NCI-H128 (cell line): ENCODE results near the gene FGG.

ENCODE experiments used
- DNase-seq: peaks from one replicate; lab custom pipeline; 2025; ENCODE audit not compliant: unreplicated experiment; lab: John Stamatoyannopoulos, UW

The FGG gene

DNA sequence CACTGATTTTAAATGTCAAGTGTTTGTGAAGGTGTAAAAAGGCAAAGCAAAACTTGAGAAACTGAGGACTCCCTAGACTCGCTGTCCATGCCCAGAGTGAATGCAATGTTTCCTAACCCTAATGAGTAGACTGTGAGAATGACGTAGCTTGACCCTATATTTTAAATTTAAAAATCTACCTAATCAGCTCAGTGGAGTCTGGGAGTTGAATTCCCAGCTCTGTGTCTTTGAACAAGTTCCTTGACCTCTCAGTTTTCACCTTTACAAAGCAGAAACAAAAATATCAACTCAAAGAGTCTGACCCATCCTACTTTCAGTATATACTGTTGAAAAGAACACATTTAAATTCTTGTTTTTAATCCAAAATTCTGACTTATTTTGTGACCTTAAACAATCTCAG, 24.3 kb downstream of the FGG start:
- DNase-seq: no peak

DNA sequence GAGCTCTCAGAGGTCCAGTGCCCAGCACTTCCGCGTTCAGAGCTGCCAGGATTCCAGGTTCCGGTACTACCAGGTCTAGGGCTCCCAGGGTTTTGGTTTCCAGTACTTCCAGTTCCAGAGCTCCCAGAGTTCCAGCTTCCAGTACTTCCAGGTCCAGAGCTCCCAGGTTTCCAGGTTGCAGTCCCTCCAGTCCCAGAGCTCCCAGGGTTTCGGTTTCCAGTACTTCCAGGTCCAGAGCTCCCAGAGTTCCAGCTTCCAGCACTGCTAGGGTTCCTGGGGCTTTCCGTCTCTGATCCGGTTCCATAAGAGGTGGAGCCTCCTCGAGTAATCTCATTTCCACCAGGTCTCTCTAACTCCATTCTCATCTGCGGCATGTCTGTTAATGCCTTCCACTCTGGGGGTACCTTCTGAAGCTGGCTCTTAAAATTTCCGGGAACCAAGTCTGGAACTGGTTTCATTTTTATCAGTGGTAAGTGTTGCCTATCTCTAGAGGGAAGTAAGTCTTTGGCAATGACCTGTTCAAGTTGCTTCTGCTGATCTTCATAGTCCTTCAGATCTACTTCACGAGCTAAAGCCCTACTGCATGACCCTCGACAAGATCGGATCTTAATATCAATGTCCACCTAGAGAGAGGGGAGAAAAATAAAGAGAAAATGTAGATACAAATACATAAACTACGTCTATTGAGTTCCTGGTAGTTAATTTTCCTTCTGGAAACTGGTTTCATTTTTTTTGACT, 26.0 kb downstream of the FGG start:
- DNase-seq: no peak

DNA sequence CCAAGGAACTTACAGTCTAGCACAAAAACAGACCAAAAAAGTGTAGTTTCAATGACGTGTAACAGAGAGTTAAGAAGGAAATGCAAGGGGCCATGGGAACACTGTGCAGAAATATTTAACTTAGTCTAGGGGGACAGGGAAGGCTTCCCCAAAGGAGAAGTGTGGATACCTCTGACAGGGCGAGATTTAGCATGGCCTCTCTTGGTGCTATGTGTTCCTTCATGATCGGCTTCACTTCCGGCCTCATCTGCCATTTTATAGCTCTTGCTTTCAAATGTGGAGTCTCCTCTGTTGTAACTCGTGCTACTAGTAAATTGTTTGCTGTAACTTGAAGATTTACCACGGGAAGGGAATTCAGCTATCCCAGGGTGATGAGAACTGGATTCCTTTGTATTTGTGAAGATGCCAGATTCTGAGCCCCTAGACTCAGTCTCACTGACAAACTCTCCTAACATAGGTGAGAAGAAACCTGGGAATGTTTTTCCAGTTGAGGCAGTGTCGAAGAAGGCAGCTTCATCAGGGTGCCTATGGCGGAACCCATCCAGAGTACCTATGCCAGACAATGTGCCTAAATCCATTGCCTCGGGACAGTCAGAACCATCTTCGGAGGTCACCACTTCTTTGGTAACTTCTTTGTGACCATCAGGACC, 27.0 kb downstream of the FGG start:
- no peak for DNase-seq

DNA sequence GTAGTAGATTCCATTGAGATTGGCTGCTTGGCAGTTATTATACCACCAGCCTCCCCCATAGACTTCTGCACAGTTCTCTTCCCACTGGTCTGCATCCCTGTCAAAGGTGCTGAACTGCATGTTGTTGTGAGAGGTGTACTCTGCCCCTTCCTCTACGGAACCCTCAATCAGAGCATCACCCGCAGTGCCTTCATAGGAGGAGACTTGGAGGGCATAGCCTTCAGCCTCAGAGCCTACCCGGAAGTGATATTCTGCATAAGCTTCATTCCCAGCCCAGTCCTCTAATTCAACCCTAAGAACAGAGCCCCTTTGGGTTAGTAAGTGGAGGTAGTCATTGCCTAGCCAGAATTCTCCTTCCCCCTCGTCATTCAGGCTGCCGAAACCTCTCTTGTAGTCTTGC, 28.2 kb downstream of the FGG start:
- no peak for DNase-seq

DNA sequence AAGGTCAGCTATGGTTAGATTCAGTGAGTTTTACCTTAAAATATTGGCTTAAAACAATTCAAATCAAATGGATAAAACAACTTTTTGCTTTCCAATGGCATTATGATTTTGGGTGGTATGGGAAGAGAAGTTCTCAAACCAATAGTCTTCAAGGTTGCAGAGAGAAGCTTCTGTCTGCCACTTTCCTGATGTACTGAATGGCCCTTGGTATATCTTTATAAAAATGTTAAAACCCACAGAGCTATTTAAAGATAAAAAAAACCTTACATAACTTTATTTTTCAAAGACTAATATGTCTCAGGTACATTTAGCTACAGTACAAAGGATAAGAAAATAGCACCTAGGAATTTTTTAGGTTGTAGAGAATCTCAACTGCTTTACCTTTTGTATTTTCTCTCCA, 28.8 kb downstream of the FGG start:
- DNase-seq: no peak

DNA sequence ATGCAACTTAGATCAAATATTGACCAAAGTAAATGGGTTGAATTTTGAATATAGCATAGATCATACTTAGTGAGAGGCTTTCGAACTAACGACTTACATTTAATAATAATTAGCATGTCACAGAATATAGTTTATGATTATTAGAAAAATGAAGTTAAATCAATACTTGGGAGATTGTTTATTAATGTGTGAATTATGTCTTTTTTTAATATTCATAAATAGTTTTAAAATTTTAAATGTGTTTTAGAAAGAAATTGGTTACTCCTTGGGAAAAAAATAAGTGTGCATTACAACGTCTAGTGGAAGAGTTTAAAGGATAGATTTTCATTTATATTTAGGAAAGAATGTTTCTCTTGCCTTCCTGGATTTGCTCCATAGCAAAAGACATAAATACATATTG, 29.2 kb downstream of the FGG start:
- DNase-seq: no peak

DNA sequence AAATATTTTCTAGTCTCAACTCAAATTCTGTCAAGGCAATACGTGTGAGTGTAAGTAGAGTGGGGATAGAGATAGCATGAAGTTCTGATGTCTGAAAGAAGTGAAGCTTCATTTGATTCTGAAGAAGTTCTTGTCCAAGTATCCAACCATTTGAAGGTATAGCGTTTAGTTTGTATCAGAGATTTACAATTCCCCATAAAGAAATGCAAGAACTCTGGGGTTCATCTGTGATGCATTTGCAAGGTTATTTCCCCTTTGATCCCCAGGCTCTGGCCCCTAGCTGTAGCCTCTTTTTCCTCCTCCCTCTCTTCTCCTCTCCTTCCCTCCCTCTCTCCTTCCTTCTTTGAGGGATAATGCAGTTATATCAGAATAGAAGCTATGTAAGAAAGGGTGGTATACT, 29.7 kb downstream of the FGG start:
- DNase-seq: no peak

DNA sequence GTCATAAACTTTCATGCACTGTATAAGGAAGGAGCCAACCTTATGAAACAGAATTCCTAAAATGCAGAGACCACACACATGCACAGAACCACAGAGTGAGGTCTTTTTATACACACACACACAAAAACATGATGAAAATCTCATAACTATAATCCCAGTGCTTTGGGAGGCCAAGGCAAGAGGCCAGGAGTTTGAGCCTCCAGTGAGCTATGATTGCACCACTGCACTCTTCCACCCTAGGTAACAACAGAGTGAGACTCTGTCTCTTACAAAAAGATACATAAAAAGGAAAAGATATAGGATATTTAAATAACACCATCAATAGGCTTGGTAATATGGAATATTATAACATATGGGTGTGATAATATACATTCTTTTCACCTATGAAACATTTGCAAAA, 32.5 kb downstream of the FGG start:
- DNase-seq: no peak

DNA sequence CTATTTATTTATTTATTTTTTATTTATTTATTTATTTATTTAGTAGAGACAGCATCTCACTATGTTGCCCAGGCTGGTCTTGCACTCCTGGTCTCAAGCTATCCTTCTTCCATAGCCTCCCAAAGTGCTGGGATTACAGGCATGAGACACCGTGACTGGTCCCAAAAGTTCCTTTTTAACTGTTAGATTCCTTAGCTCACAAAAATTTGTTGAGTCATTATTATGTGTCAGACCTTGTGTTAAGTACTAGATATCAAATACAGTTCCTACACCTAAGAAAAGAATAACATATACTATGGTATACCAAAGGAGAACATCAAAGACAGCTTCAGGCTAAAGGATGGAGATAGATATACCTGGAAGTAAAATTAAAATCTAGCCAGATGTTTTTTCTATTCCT, 33.5 kb downstream of the FGG start:
- DNase-seq: no peak

DNA sequence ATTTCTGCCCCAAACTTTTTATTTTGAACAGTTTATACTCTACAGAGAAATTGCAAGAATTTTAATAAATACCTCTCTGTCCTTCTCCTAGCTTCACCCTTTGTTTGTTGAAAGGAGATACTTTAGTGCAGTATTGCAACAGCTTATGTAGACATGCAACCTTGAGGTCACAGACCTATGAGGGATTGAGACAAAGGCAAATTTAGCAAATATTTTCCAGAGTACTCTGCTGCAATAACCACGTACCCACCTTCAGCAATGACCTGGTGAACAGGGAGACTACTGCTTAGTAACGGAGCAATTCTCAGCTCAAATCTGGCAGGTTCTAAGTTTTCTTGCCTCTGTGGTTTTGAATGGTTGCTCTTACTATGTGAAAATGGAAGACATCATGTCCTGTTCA, 35.1 kb downstream of the FGG start:
- no peak for DNase-seq

DNA sequence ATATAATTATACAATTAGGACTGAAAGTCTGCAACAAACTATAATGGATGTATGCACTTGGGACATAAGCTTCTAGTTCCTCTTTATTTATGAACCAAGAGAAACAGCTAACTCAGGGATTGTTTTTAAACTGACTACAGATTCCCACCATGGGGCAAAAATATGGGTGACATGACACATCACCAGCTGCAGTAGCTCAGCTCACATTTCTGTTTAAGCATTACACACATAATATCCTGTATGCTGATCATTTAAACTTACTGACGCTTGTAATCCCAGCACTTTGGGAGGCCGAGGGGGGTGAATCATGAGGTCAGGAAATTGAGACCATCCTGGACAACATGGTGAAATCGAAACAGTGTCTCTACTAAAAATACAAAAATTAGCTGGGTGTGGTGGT, 38.1 kb downstream of the FGG start:
- no peak for DNase-seq

DNA sequence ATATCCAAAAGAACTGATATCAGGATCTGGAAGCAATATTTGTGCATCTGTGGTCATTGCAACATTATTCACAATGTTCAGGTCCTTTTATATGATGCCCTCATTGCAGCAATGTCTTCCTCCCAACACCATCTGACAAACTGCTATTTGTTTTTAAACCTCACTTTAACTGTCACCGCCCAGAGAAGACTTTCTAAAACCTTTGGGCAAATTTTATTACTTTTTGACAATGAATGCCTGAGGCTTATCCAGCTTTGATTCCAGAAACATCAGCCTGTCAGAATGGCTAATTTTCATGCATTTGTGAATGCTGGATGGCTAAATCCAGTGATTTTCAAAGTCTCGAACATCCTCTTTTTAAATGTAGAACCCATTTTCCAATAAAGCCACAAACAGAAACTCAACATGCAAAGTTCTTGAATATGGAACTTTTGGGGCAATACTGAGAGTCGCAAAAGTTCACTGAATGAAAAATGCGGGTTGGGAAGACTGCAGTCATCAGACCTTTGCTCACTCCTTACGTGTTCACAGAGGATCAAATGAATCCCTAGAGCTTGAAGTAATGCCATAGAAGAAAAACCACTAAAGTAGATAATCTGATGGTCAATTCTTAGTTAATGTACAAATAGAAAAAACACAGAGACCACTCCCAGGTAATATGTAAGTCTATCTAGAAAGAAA, 39.1 kb downstream of the FGG start:
- DNase-seq: no peak

DNA sequence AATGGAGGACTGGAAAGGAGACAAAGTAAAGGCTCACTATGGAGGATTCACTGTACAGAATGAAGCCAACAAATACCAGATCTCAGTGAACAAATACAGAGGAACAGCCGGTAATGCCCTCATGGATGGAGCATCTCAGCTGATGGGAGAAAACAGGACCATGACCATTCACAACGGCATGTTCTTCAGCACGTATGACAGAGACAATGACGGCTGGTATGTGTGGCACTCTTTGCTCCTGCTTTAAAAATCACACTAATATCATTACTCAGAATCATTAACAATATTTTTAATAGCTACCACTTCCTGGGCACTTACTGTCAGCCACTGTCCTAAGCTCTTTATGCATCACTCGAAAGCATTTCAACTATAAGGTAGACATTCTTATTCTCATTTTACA, 42.9 kb downstream of the FGG start:
- DNase-seq: no peak

DNA sequence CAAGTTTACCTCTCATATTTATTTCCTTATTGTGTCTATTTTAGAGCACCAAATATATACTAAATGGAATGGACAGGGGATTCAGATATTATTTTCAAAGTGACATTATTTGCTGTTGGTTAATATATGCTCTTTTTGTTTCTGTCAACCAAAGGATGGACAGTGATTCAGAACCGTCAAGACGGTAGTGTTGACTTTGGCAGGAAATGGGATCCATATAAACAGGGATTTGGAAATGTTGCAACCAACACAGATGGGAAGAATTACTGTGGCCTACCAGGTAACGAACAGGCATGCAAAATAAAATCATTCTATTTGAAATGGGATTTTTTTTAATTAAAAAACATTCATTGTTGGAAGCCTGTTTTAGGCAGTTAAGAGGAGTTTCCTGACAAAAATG, 43.4 kb downstream of the FGG start:
- no peak for DNase-seq

DNA sequence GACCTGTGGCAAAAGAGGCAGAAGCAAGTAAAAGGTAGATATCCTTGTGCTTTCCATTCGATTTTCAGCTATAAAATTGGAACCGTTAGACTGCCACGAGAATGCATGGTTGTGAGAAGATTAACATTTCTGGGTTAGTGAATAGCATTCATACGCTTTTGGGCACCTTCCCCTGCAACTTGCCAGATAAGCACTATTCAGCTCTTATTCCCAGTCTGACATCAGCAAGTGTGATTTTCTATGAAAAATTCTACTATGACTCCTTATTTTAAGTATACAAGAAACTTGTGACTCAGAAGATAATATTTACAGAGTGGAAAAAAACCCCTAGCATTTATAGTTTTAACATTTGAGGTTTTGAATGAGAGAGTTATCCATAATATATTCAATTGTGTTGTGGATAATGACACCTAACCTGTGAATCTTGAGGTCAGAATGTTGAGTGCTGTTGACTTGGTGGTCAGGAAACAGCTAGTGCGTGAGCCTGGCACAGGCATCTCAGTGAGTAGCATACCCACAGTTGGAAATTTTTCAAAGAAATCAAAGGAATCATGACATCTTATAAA, 45.7 kb downstream of the FGG start:
- DNase-seq: no peak

DNA sequence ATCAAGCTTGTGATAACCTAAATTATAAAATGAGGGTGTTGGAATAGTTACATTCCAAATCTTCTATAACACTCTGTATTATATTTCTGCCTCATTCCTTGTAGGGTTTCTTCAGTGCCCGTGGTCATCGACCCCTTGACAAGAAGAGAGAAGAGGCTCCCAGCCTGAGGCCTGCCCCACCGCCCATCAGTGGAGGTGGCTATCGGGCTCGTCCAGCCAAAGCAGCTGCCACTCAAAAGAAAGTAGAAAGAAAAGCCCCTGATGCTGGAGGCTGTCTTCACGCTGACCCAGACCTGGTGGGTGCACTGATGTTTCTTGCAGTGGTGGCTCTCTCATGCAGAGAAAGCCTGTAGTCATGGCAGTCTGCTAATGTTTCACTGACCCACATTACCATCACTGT, 46.8 kb downstream of the FGG start:
- DNase-seq: no peak

DNA sequence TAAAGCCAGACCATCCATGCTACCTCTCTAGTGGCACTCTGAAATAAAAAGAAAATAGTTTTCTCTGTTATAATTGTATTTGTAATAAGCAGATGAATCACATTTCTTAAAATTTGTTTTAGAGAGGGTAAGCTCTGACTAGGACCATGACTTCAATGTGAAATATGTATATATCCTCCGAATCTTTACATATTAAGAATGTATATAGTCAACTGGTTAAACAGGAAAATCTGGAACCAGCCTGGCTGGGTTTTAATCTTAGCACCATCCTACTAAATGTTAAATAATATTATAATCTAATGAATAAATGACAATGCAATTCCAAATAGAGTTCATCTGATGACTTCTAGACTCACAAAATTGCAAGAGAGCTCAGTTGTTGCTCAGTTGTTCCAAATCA, 48.1 kb downstream of the FGG start:
- no peak for DNase-seq

DNA sequence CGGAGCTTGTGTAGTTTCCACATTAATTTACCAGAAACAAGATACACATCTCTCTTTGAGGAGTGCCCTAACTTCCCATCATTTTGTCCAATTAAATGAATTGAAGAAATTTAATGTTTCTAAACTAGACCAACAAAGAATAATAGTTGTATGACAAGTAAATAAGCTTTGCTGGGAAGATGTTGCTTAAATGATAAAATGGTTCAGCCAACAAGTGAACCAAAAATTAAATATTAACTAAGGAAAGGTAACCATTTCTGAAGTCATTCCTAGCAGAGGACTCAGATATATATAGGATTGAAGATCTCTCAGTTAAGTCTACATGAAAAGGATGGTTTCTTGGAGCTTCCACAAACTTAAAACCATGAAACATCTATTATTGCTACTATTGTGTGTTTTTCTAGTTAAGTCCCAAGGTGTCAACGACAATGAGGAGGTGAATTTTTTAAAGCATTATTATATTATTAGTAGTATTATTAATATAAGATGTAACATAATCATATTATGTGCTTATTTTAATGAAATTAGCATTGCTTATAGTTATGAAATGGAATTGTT, 49.7 kb downstream of the FGG start, which contains the start of gene FGB:
Gene FGB (plus strand): TSS at position 315 of the 558 bp plus-strand sequence. CDS start 8 bp downstream, at position 323.
- DNase-seq: no peak

DNA sequence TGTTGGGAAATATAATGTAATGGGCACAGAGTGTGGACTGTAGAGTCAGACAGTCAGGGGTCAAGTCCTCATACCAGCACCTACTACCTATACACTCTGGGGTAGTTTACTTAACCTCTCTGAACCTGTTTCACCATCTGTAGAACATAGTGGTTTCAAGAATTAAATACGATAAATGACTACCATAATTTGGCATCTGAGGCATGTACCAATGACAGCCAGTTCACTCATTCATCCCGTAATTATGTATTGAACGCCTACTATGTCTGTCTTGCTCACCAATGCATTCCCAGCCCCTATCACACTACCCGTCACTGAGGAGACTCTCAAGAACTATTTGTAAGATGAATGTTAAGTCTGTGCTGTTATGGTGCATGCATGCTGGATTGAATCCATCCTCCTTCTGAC, 51.6 kb downstream of the FGG start:
- no peak for DNase-seq

DNA sequence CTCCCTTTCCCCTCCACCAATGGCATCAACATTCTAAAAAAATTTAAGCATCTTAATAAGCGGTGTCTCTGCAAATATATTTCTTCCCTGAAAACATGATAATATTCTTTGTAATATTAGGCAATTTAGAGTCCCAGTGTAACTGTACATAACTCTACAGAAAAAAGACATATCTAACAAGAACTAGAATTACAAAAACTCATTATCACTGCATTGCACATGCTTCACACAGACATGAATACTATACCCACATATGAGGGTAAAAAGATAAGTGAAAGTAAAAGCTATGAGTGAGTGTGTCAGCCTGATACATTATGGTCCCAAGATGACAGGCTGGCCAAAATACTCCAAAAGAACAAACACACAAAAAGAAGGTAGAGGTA, 52.0 kb downstream of the FGG start:
- no peak for DNase-seq

DNA sequence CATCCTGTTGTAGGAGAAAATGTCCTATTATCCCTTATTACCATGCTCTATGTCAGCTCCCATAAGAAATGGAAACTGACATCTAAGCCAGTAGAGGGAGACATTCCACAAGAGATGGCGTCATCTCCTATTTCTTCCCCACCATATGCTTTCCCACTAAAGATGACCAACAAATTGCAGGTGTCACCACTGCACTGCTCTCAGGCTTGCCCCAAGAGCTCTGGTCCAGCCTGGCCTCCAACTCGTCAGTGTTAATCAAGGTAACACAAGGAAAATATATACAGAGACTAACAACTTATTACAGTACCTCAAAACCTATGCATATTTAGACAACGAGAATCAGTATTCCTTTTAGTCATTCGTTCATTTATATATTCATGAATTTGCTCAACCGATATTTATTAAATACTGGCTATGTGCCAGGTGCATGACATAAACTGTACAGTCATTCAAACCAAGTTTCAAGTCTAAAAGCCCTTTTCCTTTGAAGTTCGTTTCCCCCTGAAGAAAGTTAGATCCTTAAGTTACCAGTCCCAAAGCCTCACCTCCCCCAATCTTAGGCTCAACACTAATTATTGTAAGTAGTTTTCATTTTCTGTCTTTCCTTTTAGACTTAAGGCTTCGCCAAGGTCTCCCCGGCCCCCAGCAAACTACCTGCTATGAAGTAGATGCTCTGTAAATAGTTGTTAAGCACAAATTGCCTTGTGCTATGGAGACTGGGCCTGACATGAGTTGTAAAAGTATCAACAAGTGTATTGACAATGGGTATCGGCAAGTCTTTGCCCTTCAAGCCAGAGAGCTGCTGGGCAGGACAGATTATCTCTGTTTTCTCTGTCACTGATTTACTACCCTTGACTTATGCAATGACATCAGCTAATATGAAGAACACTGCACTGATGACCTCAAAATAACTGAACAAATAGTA, 52.7 kb downstream of the FGG start:
- no peak for DNase-seq
